ENCODE measurements around the gene SLC11A1.

GRCh38 chr2:218401890-218402289 is 19.8 kb downstream of the SLC11A1 start:
- TF ChIP-seq, protein P1, sequence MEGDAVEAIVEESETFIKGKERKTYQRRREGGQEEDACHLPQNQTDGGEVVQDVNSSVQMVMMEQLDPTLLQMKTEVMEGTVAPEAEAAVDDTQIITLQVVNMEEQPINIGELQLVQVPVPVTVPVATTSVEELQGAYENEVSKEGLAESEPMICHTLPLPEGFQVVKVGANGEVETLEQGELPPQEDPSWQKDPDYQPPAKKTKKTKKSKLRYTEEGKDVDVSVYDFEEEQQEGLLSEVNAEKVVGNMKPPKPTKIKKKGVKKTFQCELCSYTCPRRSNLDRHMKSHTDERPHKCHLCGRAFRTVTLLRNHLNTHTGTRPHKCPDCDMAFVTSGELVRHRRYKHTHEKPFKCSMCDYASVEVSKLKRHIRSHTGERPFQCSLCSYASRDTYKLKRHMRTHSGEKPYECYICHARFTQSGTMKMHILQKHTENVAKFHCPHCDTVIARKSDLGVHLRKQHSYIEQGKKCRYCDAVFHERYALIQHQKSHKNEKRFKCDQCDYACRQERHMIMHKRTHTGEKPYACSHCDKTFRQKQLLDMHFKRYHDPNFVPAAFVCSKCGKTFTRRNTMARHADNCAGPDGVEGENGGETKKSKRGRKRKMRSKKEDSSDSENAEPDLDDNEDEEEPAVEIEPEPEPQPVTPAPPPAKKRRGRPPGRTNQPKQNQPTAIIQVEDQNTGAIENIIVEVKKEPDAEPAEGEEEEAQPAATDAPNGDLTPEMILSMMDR (IDR thresholded peaks at IDR 0.05; ENCODE audit: insufficient read depth, low read length), result no peak
- no peak for TF ChIP-seq POLR2AphosphoS5 (IDR thresholded peaks at IDR 0.05; ENCODE audit: low read depth)
- no peak for TF ChIP-seq GABPA (IDR thresholded peaks at IDR 0.05; ENCODE audit: low read depth)
